ENCODE data around the gene MEX3C. TPM values are rescaled to one million over a fixed set of nuclear protein-coding genes. Genes with fewer than 3 reads are reported as not detected.

Gene MEX3C
- total RNA-seq, 6 experiments from 2014 or later: 31.2 to 39.3 (median 35.6) TPM

DNA sequence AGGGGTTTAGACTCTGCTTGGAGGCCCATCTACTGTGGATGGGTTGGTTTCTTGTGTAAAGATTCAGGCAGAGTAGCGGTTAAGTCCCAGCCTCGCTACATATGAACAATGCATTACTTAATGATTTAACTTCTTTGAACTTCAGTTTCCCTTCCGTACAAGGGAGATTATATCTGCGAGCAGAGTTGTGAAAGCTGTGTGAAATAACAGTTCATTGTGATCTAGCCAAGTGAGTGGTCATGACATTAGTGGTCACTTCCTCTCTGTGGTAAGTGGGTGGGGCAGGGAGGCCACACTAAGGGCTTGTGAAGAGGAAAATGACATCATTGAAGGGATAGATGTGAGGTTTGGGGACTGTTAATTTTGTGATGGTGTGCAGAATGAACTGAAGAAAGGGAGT is 14.1 kb upstream of the MEX3C start:
- no peaks in the 10 kb centered on the region for H3K9me3 Mint-ChIP-seq
- TF ChIP-seq, protein P1, sequence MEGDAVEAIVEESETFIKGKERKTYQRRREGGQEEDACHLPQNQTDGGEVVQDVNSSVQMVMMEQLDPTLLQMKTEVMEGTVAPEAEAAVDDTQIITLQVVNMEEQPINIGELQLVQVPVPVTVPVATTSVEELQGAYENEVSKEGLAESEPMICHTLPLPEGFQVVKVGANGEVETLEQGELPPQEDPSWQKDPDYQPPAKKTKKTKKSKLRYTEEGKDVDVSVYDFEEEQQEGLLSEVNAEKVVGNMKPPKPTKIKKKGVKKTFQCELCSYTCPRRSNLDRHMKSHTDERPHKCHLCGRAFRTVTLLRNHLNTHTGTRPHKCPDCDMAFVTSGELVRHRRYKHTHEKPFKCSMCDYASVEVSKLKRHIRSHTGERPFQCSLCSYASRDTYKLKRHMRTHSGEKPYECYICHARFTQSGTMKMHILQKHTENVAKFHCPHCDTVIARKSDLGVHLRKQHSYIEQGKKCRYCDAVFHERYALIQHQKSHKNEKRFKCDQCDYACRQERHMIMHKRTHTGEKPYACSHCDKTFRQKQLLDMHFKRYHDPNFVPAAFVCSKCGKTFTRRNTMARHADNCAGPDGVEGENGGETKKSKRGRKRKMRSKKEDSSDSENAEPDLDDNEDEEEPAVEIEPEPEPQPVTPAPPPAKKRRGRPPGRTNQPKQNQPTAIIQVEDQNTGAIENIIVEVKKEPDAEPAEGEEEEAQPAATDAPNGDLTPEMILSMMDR (IDR thresholded peaks at IDR 0.05): no peak
- no peak overlapping the region for H3K4me3 Mint-ChIP-seq
- DNase-seq: peak; percentile 8
- H3K36me3 Mint-ChIP-seq (ENCODE audit: low read depth): no peaks in the 10 kb centered on the region
- H3K4me1 Mint-ChIP-seq (ENCODE audit: low read depth): peaks cover 11% of the 10 kb centered on the region; the same call in 1 of the 2 replicates
- H3K27ac Mint-ChIP-seq: no peak overlapping the region
- H3K27me3 Mint-ChIP-seq (ENCODE audit: insufficient read depth): peaks cover 3% of the 10 kb centered on the region; the same call in 1 of the 2 replicates

DNA sequence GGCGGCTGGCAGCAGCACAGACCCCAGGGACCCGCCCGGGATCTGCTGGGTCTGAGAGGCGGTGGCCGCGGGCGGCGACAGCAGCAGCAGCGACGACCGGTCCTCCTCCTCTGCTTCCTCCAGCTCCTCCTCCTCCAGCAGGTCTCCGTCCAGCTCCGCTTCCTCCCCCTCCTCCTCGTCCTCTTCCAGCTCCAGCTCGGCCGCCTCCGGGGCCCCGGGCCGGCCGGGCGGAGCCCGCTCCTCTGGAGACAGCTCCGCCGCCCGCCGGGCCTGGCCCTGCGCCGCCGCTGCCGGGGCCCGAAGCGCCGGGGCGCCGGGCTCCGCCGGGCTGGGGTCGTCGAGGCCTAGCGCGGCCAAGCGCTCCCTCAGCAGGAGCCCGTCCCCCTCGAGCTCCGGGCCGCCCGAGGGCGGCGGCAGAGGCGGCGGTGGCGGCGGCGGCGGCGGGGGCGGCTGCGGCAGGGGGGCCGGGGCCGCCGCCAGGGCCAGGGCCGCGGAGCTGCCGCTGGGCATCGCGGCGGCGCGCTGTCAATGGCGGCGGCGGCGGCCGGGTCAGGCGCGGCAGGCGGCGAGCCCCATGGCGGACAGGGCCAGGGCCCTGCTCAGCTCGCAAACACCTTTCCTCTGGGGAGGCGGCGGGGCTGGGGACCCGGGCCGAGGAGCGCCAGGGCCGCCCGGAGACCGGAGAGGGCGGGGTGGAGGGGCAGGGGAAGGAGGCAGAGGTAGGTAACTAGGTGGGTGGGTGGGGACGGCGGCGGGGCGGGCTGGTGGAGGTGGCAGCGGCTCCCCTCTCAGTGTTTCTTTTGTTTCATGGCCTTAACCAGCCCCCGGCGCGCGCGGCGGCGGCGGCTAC is 445 bp downstream of the MEX3C start:
- peak; percentile 21 for DNase-seq

DNA sequence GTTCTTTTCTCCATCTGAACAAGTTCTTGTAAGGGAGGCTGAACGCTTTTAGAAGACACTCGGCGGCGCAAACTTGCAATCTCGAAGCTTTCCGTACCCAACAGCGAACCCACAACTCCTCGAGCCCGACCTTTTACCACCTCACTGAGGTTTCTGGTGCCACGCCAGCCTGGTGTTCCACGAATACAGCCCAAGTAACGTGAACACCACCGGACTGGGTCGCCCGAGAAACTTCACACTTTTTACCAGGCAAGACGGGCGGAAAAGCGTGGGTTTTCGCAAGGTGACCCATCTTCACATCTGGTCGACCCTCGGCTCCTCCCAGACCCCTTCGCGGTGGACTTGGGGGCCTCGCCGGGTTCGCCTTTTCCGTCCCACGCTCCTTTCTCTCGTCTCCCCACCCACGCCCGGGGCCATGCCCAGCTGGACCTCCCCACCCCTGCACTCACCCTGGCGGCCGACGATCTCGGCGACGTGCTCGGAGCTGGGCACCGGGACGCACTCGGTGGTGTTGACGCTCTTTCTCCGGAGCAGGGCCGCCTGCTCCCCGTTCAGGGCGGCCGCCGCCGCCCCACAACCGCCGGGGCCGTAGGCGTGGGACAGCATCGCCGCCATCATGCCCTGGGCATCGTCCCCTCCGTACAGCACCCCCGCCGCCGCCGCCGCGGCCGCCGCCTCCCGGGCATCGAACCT is 1.2 kb downstream of the MEX3C start:
- TF ChIP-seq, protein P1 (IDR thresholded peaks at IDR 0.05): peak; percentile 24; the same call in 1 of the 2 replicates
- DNase-seq: peak; percentile 18
- Mint-ChIP-seq H3K36me3 (ENCODE audit: low read depth) (peaks cover 6% of the 10 kb centered on the region; the same call in 1 of the 2 replicates), H3K4me3 (peak overlapping the region; percentile 99), H3K4me1 (ENCODE audit: low read depth) (peaks cover 46% of the 10 kb centered on the region), H3K27ac (peak overlapping the region; percentile 95), H3K9me3 (0 out of 2 replicates have a peak, but pooled peaks cover 3% of the 10 kb centered on the region), H3K27me3 (ENCODE audit: insufficient read depth) (peaks cover 3% of the 10 kb centered on the region)

More for the DNA sequence above, 445 bp downstream of the MEX3C start:
- TF ChIP-seq, protein P1 (IDR thresholded peaks at IDR 0.05): no peak
- Mint-ChIP-seq H3K27ac (peak overlapping the region; percentile 97), H3K4me1 (ENCODE audit: low read depth) (peaks cover 38% of the 10 kb centered on the region), H3K36me3 (ENCODE audit: low read depth) (peaks cover 6% of the 10 kb centered on the region; the same call in 1 of the 2 replicates), H3K27me3 (ENCODE audit: insufficient read depth) (peaks cover 5% of the 10 kb centered on the region), H3K4me3 (peak overlapping the region; percentile 99), H3K9me3 (0 out of 2 replicates have a peak, but pooled peaks cover 3% of the 10 kb centered on the region)

DNA sequence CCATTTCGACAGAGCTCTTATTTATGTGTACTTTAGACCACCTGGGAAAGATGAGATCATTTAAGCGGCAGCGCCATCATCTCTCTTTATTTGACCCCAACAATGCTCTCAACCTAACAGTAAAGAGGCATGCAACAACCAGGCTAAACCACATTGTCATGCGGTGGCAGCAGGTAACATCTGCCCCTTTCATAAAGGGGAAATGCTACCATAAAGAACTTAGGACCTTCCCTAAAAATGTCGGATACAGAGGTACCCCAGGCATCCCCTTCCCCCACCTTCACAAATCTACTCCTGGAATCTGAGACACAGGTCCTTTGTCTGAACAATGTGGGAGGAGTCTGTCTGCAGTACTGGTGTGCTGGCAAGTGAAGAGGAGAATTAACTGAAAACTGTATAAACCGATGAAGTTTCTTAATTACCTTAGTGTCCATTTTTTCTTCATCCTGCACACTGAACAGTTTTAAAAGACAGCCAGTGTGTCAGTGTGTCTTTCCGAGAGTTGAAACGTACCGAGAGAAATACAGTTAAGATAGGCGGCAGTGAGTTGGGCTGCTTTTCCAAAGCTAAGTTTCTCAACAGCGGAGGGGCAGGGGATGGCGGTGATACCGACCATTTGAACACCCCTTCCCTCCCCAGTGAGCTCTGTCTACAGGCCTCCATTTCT is 1.9 kb downstream of the MEX3C start:
- Mint-ChIP-seq H3K9me3 (0 out of 2 replicates have a peak, but pooled peaks cover 3% of the 10 kb centered on the region), H3K36me3 (ENCODE audit: low read depth) (peaks cover 6% of the 10 kb centered on the region; the same call in 1 of the 2 replicates), H3K4me1 (ENCODE audit: low read depth) (peaks cover 53% of the 10 kb centered on the region), H3K27me3 (ENCODE audit: insufficient read depth) (peaks cover 3% of the 10 kb centered on the region), H3K27ac (peak overlapping the region; percentile 95), H3K4me3 (peak overlapping the region; percentile 99)
- TF ChIP-seq, protein P1 (IDR thresholded peaks at IDR 0.05): no peak
- no peak for DNase-seq

DNA sequence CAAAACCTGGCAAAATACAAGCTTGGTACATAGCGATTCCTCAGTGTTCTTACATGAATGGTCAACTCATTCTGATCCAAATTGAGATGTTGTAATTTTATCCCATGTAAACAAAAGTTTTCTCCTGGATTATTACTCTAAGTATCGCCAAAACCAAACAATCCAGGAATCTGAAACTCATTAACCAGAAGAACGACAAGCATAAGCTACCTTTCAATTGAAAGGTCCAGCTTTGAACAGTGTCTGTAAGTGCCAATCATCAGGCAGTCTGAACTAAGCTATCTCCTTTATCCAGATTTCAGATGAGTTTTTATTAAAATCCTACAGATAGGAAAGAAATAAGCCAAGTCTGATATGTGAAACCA is 2.4 kb downstream of the MEX3C start:
- Mint-ChIP-seq H3K27me3 (ENCODE audit: insufficient read depth) (peaks cover 3% of the 10 kb centered on the region), H3K9me3 (0 out of 2 replicates have a peak, but pooled peaks cover 3% of the 10 kb centered on the region), H3K36me3 (ENCODE audit: low read depth) (peaks cover 6% of the 10 kb centered on the region; the same call in 1 of the 2 replicates), H3K4me3 (peak overlapping the region; percentile 99), H3K27ac (peak overlapping the region; percentile 95), H3K4me1 (ENCODE audit: low read depth) (peaks cover 54% of the 10 kb centered on the region)
- DNase-seq: no peak
- TF ChIP-seq, protein P1 (IDR thresholded peaks at IDR 0.05): no peak
